ENCODE measurements around the gene FAM98B.
"Not testable (repeated sequence)": the region's sequence is repeated elsewhere in the genome, so short reads cannot be mapped to it uniquely, and the experiment has no call there.

FAM98B gene

DNA sequence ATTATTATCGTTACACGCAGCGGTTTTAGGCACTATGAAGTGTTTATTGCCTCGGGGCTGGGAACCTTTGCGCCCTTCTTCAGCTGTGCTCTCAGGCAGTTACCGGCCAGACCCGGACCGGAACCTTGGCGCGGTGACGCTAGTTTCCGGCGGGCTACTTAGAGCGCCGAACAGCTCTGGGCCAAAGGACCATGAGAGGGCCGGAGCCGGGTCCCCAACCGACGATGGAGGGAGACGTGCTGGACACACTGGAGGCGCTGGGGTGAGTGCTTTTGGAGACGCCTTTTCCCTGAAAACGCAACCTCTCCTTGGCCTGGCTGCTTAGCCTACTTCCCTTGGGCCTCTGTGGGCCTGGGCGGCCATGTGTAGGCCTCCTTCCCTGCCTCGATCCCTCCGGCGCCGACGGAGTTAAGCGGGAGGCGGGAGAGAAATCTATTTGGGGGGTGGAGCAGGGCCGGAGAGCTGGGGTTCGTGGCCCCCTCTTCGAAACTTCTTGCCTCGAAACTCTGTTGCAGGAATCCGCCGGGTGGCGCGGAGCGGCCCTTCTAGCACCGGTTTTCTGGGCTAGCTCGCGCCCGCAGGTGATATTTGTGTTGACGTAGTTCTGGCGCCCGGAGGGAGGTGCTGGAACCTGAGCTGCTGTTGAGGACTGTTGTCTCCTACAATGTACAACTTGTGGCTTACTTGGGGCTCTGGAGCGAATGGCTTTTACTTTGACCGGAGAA is at the start of gene FAM98B:
TSS of gene FAM98B (plus strand) at position 157 of the 725 bp plus-strand sequence. CDS start at position 192, 35 bp downstream.
- DNase-seq (ENCODE audit: low spot score), result peak; percentile 78

DNA sequence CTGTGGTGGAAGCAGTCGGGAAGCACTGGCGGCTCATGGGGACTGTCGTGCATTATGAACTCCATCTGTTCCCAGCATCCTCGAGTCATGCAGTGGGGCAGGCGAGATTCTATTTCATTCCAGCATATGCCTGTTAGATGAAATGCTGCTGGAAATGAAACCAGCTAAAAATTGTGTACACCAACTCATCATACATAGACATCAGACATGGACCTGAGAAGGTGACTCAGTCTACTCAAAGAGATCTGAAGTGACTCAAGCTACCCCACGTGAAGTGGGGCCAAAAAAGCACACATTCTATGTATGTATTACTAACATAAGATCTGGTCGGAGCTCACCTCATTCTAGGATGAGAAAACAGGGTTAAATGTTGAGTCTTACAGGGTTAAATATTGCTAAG is 47.5 kb upstream of the FAM98B start:
- no peak for DNase-seq (ENCODE audit: low spot score)

DNA sequence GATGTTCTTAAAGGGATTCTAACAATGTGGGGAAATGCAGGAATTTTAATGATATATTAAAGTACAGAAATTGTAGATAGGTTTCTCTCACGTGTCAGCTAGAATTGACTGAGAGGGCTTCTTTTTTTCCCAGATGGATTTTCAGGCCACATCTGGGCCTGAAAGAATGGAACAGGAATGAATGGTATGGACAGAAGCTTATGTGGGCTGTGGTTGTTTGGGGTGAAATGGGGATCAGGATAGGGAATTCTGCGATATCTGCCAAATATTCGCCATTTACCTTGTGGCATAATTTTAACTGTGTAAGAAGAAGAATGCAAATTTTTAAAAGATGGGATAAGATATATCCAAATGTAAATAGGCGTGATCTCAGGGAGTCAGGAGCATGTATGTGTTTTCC is 45.4 kb upstream of the FAM98B start:
- no peak for DNase-seq (ENCODE audit: low spot score)

DNA sequence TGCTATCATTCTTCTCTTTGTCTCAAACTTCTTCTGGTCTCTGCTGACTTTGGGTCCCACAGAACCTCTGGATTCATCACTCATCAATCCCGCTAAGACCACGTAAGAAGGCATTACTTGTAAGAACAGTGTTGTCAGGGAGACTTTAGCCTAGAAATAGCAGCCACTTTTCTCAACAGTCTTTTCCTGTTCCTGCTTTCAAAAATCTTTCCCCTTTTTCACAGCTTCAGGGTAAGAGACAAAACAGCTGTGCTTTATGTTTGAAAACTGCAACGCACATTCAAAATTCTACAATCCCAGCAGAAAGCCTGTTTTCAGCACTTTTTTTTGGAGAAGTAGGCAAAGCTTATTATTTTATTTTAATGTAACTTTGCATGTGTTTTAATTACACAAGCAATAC is 42.0 kb upstream of the FAM98B start:
- DNase-seq (ENCODE audit: low spot score), result no peak

DNA sequence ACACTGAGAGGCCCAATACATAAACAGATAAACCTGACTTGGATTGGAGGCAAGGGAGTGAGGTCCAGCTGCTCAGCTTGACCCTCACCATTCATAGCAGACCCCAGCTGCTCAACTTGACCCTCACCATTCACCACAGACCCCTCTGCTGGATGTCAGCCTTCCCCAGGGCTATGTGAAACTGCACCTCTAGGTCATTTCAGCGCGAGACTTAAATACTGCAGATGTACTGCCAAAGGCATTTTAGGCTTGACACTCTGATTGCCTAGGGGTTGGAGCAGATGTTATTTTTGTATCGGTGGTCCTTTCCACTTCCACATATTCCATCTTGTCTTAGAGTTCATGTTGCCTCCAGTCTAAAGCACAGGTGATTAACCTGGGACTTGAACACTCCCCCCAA is 41.5 kb upstream of the FAM98B start:
- DNase-seq (ENCODE audit: low spot score), result no peak

DNA sequence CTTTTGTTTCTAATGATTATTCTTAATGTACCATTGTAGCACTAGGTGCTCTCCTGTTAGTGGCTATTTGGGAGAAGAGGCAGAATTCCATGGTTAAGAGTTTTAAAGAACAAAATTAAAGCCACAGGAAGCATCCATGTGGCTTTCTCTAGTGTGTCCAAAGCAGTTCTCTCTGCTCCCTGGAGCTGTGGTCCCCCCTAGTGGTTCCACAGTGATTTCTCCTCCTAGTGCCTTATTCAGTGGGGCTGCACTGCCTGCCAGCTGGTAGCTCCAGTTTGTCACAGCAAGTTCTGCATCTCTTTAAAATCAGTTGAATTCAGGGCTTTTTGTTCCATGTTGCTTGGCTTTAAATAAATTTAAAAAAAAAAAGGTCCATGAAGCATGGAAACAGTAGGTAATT is 39.6 kb upstream of the FAM98B start:
- peak; percentile 62 for DNase-seq (ENCODE audit: low spot score)

DNA sequence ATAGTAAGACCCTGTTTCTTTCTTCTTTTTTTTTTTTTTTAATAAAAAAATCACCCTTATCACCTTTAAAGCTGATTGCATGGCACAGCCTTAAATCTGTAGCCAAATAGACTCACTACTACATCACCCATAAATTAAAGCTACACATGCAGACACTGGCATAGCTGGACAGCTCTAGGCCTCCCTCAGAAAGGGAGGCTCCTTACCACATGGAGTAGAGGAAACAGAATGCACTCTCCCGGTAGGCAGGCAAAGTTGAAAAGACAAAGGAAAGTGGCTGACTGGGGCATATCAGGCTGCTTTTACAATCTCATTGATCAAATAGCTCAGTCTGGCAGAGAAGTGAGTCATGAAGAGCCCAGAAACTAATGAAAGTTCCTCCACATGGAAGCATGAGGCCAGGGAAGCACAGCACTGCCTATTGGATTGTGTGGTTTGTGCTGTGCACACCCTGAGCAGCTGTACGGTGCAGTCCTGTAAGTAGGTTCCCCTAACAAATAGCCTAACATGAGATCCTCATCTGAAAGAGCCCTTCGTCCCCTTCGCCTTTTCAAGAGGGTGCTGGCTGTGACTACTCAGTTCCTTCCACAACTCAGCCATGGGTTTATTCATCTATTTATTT is 32.7 kb upstream of the FAM98B start:
- DNase-seq (ENCODE audit: low spot score), result no peak

DNA sequence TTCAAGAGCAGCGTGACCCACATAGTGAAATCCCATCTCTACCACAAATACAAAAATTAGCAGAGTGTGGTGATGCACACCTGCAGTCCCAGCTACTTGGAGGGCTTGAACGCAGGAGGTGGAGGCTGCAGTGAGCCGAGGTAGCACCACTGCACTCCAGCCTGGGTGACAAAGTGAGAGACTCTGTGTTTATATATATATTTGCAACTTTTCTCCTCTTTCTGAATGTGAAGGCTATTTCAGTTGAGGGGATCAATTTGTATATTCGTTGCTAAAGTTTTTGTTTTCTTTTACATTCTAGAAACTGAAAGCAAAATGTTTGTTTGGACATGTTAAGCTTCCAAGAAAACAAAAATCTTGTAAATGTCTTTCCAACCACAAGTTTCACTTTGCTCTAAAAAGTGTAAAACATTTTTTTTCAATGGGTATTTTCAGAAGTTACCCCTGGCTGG is 29.8 kb upstream of the FAM98B start:
- DNase-seq (ENCODE audit: low spot score), result no peak

DNA sequence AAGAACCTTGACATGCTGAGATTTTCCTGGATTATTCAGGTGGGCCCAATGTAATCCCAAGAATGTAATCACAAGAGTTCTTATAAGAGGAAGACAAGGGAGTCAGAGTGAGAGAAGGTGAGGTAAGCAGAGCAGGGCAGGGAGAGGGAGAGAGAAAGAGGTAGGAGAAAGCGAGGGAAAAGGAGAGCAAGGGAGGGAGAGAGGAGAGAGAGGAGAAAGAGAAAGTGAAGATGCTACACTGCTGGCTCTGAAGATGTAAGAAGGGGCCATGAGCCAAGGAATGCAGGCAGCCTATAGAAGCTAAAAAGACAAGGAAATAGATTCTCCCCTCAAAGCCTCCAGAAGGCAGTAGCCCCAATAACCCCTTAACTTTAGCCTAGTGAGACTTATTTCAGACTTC is 28.7 kb upstream of the FAM98B start:
- DNase-seq (ENCODE audit: low spot score), result no peak

DNA sequence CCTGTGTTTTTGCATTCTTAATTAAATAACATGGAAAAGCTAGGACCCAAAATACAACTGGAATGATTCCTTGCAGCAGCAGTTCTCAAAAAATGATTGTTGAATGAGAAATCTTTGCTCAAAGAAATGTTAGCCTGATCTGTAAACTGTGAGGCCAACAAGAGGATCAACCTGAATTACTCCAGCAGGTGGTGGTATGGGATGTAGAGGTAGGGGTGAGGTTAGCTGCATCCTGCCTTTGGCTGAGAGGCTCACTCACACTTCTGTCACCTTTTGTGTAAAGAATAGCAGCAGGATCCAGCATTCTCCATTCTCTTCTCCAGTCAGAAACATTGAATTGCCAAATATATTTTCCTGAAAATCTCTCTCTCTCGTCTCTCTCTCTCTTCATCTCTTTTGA is 26.5 kb upstream of the FAM98B start:
- no peak for DNase-seq (ENCODE audit: low spot score)

DNA sequence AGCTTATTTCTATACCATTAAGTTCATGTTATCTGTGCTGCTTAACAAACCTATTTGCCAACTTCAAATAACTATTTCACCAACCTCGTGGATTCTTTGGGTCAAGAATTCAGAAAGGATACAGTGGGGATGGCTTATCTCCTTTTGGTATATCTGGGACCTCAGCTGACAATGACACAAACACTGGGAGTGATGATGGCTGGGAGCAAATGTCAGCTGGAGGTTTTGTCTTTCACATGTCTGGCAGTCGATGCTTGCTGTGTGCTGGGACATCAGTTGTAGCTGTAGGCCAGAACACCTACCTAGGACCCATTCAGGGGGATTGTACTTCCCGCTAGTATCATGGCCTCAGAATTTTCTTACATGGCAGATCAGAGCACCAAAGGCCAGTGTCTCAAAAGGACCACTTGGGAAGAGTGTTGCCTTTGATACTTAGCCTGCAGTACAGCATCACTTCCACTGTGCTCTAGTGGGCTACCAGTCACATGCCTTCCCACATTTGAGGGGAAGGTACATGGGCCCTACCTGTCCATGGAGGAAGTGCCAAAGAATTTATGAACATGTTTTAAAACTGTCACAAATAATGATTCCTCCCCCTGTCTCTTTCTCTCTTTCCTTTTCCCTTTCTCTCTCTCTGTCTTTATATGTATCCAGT is 23.7 kb upstream of the FAM98B start:
- no peak for DNase-seq (ENCODE audit: low spot score)

DNA sequence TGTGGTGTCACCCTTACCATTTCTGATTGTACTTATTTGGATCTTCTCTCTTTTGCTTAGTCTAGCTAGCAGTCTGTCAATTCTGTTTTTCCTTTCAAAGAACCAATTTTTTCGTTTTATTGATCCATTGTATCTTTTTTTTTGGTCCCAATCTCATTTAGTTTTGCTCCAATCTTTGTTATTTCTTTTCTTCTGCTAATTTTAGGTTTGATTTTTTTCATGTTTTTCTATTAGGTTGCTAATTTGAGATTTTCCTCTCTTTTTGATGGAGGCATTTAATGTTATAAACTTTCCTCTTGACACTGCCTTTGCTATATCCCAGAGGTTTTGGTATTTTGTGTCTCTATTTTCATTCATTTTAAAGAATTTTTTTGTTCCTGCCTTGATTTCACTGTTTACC is 16.9 kb upstream of the FAM98B start:
- no peak for DNase-seq (ENCODE audit: low spot score)

DNA sequence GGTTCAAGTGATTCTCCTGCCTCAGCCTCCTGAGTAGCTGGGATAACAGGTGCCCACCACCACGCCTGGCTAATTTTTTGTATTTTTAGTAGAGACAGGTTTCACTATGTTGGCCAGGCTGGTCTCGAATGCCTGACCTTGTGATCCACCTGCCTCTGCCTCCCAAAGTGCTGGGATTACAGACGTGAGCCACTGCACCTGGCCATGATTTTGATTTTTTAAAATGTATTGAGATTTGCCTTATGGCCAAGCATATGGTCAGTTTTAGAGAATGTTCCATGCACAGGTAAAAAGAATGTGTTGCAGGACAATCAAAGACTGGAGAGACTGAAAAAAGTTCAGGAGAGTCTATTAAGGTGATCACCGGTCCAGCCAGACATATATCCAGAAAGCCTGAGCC is 16.3 kb upstream of the FAM98B start:
- DNase-seq (ENCODE audit: low spot score), result not testable (repeated sequence)

DNA sequence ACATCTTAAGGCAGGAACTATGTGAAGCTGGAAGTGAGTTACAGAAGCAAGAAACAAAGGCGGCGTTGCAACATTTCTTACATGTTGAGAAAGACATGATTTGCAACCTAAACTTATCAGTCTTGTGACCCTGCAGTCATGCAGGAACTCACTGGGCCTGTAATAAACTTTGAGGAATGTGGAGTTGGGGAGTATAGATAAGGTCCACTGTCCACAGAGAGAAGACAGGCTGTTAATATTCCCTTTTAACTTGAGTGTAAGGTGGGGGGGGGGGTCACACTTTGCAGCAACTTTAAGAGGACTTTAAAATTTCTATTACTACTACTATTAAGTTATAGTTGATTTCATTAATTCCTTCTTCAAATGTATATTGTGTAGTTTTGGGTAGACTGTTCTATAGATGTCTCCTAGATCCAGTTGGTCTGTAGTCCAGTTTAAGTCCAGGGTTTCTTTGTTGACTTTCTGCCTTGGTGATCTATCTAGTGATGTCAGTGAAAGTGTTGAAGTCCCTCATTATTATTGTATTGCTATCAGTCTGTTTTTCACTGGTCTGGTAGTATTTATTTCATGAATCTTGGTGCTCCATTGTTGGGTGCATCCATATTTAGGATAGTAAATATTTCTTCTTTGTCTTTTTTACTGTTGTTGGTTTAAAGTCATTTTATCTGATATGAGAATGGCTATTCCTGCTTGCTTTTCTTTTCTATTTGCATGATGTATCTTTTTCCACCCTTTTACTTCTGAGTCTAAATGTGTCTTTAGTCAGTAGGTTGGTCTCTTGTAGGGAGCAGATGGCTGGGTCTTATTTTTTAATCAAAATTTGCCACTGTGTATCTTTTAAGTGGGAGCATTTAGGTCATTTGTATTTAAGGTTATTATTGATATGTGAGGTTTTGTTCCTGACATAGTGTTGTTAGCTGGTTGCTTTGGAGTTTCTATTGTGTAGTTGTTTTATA is 15.6 kb upstream of the FAM98B start:
- DNase-seq (ENCODE audit: low spot score), result no peak

DNA sequence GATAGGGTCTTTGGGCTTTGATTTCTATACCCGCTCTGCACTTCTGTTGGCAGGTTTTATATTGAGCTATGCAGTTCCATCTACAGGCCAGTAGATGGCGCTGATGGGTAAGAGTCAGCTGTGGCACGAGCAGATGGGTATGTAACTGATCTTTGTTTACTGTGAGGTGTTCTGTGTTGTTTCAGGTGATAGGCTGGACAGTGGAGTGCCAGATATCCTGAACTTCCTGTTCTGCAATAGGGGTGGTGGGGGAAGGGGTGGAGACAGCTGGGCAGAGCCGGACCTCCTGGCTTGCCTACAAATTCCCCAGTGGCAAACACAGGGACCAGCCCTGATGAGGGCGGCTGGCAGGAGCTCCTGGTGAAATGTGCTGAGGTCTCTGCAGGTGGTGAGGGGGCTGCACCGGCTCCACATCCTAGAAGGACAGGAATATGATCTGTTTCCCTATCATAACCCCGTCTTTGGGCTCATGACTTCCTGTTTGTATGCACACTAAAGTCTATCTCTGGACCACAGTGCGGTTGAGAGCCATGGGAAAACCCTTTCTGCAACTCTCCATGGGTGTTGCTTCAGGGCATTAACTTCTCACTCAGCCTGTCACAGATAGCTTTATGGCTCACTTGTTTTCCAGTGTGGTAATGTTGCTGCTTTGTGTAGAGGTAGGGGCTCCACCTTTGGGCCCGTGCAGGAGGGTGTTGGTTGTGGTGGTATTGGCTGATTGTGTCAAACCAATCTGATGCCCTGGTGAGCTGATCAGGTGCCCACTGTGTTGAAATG is 13.4 kb upstream of the FAM98B start:
- peak; percentile 21 for DNase-seq (ENCODE audit: low spot score)

DNA sequence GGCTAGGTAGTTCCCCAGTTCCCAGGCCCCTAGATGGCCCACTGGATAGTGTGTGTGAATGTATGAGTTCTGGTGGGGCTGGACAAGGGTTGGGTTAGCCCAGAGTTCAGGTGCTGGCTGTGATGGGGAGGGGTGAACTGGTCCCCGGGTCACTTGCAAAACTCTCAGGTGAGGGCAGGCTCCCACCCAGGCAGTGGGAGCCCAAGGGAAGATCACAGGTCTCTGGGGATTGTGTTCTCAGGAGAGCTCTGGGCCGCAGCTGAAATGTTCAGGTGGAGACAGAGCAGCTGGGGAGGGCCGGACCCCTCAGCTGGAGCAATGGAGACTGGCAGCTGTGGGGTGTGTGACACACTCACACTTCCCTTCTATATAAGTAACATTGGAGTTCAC is 12.8 kb upstream of the FAM98B start:
- no peak for DNase-seq (ENCODE audit: low spot score)

DNA sequence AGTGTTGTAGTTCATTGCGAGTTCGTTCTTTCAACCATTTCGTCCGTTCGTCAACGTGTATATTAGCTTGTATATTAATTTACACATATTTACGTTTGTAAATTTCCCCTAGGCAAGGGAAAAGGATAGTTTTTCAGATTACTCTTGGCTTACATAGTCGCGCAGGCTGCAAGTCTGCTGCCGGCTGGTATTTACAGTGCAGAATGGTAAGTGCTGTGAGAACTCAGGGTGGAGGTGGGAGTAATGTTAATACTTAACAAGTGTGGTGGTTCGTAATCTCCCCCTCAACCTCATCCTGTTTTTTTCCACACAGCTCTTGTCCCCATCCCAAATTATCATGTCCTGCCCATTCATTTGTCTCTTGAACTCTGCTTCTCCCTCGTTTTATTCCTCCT is 766 bp downstream of the FAM98B start:
- no peak for DNase-seq (ENCODE audit: low spot score)

DNA sequence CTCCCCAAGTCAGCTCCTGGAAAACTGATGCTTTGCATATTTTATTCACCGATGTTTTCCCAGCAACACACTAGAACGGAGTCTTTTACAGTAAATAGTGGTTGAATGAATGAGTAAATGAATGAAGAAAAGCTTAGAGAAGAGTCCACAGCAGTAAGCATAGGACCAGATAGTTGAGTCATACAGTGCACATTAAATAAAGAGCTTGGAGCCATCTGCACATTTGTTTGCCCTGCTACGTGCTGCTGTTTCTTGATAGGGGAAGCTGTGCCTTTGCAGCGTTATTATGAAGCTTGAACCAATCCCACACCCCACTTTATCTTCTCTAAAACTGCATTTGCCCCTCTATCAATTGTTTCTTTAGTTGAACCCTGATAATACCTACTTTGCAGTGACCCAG is 1.2 kb downstream of the FAM98B start:
- no peak for DNase-seq (ENCODE audit: low spot score)

DNA sequence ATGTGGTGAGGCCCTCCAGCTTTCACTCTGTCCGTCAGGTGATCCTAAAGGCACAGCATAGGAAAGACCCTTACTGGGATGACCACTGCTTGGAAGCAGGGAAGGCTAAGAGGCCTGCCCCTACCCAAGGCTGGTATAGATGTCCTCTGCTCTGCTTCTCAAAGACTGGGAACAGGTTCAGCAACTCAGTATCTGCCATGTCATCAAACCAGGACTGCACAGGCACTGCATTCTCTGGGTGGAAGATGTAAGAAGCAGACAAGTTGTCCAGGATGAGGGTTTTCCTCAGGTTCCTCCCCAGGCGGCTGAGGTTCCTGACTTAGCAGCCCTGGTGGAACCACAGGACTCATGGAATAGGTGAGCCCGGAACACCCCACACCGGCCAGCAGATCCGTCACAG is 4.7 kb downstream of the FAM98B start:
- no peak for DNase-seq (ENCODE audit: low spot score)

DNA sequence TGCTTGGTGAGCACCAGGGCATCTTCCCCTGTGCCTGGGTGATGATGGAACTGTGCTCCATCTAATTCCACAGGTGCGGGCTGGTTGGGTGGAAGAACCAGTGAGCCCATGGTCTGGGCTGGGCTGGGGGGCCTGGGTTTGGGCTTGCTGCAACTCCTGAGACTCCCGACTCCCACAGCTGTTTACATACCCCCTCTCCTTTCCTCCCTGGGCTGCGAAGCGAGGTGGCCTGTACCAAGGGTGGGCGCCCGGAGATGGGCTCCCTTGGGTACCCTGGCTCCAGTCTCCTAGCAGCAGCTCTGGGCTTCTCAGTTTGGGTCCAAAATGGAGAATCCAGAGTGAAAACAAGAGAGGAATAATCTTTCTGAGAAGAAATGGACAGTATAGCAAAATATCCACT is 5.6 kb downstream of the FAM98B start:
- DNase-seq (ENCODE audit: low spot score), result no peak

DNA sequence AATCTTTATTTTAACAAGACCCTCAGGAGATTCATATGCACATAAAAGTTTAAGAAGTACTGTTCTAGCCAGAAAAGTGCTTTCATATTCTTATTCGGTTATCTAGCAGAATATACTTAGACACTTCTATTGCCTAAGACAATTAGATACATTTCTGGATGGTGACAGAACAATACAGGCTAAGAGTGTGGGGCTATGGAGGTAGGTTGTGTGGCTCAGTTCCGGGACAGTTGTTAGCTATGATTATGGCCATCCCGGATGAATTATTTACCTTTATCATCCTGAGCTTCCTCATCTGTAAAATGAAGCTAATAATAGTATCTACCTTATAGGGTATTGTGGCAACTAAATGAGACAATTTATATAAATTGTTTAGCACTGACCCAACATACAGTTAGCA is 6.6 kb downstream of the FAM98B start:
- DNase-seq (ENCODE audit: low spot score), result no peak

All from hepatic stellate cell (primary cell).